ENCODE measurements around the gene ATRN. TPM values are rescaled to one million over a fixed set of nuclear protein-coding genes. Genes with fewer than 3 reads are reported as not detected.

ATRN gene
- total RNA-seq, 2 experiments from 2014 or later = 8.8 to 9.1 TPM

DNA sequence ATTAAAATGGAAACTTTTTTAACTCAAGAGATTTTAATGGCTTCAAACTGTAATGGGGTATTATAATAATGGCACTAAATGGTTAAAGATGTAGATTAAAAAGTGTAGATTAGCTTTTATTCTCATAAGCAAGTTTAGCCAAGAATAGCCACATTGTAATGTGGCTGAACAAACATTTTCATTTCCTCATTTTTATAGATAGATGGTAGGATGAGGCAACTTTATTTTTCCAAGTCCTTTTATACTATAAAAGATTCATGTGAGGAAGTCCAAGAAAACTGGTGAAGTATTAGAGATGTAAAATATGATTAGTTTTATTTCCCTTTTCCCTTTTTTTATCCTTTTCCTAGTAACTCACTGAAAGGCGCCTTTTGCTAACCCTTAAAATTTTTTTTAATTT lies 88.8 kb downstream of the ATRN start:
- TF ChIP-seq, protein P1, sequence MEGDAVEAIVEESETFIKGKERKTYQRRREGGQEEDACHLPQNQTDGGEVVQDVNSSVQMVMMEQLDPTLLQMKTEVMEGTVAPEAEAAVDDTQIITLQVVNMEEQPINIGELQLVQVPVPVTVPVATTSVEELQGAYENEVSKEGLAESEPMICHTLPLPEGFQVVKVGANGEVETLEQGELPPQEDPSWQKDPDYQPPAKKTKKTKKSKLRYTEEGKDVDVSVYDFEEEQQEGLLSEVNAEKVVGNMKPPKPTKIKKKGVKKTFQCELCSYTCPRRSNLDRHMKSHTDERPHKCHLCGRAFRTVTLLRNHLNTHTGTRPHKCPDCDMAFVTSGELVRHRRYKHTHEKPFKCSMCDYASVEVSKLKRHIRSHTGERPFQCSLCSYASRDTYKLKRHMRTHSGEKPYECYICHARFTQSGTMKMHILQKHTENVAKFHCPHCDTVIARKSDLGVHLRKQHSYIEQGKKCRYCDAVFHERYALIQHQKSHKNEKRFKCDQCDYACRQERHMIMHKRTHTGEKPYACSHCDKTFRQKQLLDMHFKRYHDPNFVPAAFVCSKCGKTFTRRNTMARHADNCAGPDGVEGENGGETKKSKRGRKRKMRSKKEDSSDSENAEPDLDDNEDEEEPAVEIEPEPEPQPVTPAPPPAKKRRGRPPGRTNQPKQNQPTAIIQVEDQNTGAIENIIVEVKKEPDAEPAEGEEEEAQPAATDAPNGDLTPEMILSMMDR (IDR thresholded peaks at IDR 0.05) = no peak
- Histone ChIP-seq H3K4me1 (ENCODE audit: insufficient read depth, low read length) (no peaks in the 10 kb centered on the region), H3K27me3 (ENCODE audit: control insufficient read depth in 1 of 2, insufficient read depth in 2 of 2, low read length in 2 of 2) (no peaks in the 10 kb centered on the region), H3K36me3 (ENCODE audit: insufficient read depth, low read length) (no peaks in the 10 kb centered on the region), H3K27ac (ENCODE audit: low read depth in 1 of 2, low read length in 2 of 2) (no peak overlapping the region), H3K4me3 (ENCODE audit: low read length) (no peak overlapping the region), H3K9me3 (ENCODE audit: control insufficient read depth in 1 of 2, insufficient read depth in 1 of 2, low read length in 2 of 2) (no peaks in the 10 kb centered on the region)
- CTCF ChIA-PET = no interaction called here
- H3K9me3 Mint-ChIP-seq = no peaks in the 10 kb centered on the region
- H3K4me3 Mint-ChIP-seq = no peak overlapping the region
- POLR2A ChIA-PET = no interaction called here
- no peaks in the 10 kb centered on the region for H3K27me3 Mint-ChIP-seq
- intact Hi-C loops (cut with DNase I, micrococcal nuclease) = loop anchor here in 1 of 2 experiments (5.0 kb wide), 1 partner anchor 153 kb away; the partner anchor contains the start of gene SIGLEC1
- H3K4me1 Mint-ChIP-seq (ENCODE audit: low read depth) = peaks cover 5% of the 10 kb centered on the region
- H3K27ac Mint-ChIP-seq = no peak overlapping the region
- no peak for DNase-seq
- no peak for ATAC-seq (ENCODE audit: poor library complexity)
- peaks cover 45% of the 10 kb centered on the region for H3K36me3 Mint-ChIP-seq (ENCODE audit: low read depth)

DNA sequence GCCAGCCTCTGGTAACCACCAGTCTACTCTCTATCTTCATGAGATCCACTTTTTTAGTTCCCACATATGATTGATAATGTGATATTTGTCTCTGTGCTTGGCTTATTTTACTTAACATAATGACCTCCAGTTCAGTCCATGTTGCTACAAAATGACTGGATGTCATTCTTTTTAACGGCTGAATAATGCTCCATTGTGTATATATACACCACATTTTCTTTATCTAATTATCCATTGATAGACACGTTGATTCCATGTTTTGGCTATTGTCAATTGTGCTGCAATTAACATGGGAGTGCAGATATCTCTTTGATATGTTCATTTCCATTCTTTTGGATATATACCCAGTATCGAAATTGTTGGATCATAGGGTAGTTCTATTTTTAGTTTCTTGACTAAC lies 89.3 kb downstream of the ATRN start:
- POLR2A ChIA-PET = no interaction called here
- no peaks in the 10 kb centered on the region for H3K9me3 ChIP-seq (ENCODE audit: control insufficient read depth in 1 of 2, insufficient read depth in 1 of 2, low read length in 2 of 2)
- no peaks in the 10 kb centered on the region for H3K4me1 ChIP-seq (ENCODE audit: insufficient read depth, low read length)
- DNase-seq = no peak
- no peak overlapping the region for H3K27ac Mint-ChIP-seq
- H3K27me3 Mint-ChIP-seq = no peaks in the 10 kb centered on the region
- no peaks in the 10 kb centered on the region for H3K27me3 ChIP-seq (ENCODE audit: control insufficient read depth in 1 of 2, insufficient read depth in 2 of 2, low read length in 2 of 2)
- H3K4me1 Mint-ChIP-seq (ENCODE audit: low read depth) = peaks cover 5% of the 10 kb centered on the region
- no peak overlapping the region for H3K4me3 ChIP-seq (ENCODE audit: low read length)
- peaks cover 45% of the 10 kb centered on the region for H3K36me3 Mint-ChIP-seq (ENCODE audit: low read depth)
- H3K9me3 Mint-ChIP-seq = no peaks in the 10 kb centered on the region
- H3K36me3 ChIP-seq (ENCODE audit: insufficient read depth, low read length) = no peaks in the 10 kb centered on the region
- no peak overlapping the region for H3K4me3 Mint-ChIP-seq
- CTCF ChIA-PET = no interaction called here
- intact Hi-C loops (cut with DNase I, micrococcal nuclease) = loop anchor here in 1 of 2 experiments (5.0 kb wide), 1 partner anchor 152 kb away; the partner anchor contains the start of gene SIGLEC1
- H3K27ac ChIP-seq (ENCODE audit: low read depth in 1 of 2, low read length in 2 of 2) = no peak overlapping the region
- ATAC-seq (ENCODE audit: poor library complexity) = no peak
- TF ChIP-seq, protein P1 (IDR thresholded peaks at IDR 0.05) = no peak

DNA sequence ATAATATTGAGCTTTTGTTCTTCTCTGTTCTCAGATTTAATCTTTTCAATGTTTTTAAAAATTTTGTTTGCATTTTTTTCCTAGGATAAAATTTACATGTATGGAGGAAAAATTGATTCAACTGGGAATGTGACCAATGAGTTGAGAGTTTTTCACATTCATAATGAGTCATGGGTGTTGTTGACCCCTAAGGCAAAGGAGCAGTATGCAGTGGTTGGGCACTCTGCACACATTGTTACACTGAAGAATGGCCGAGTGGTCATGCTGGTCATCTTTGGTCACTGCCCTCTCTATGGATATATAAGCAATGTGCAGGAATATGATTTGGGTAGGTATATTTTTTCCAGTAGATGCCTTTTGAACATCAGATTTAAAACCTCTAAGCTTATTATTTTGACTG lies 89.8 kb downstream of the ATRN start:
- ChIA-PET CTCF (no interaction called here), POLR2A (no interaction called here)
- intact Hi-C loops (cut with DNase I, micrococcal nuclease) = loop anchor here in 1 of 2 experiments (5.0 kb wide), 1 partner anchor 152 kb away; the partner anchor contains the start of gene SIGLEC1
- Histone ChIP-seq H3K9me3 (ENCODE audit: control insufficient read depth in 1 of 2, insufficient read depth in 1 of 2, low read length in 2 of 2) (no peaks in the 10 kb centered on the region), H3K27ac (ENCODE audit: low read depth in 1 of 2, low read length in 2 of 2) (no peak overlapping the region), H3K36me3 (ENCODE audit: insufficient read depth, low read length) (no peaks in the 10 kb centered on the region), H3K4me1 (ENCODE audit: insufficient read depth, low read length) (no peaks in the 10 kb centered on the region), H3K27me3 (ENCODE audit: control insufficient read depth in 1 of 2, insufficient read depth in 2 of 2, low read length in 2 of 2) (no peaks in the 10 kb centered on the region), H3K4me3 (ENCODE audit: low read length) (no peak overlapping the region)
- H3K4me1 Mint-ChIP-seq (ENCODE audit: low read depth) = peaks cover 3% of the 10 kb centered on the region
- no peak overlapping the region for H3K4me3 Mint-ChIP-seq
- H3K27me3 Mint-ChIP-seq = no peaks in the 10 kb centered on the region
- no peak overlapping the region for H3K27ac Mint-ChIP-seq
- peaks cover 41% of the 10 kb centered on the region for H3K36me3 Mint-ChIP-seq (ENCODE audit: low read depth)
- no peaks in the 10 kb centered on the region for H3K9me3 Mint-ChIP-seq
- no peak for DNase-seq
- ATAC-seq (ENCODE audit: poor library complexity) = no peak
- TF ChIP-seq, protein P1 (IDR thresholded peaks at IDR 0.05) = no peak
